Measurements from ENCODE around the gene CLCN2.

GRCh38 chr3:184341925-184342324 lies 19.5 kb downstream of the CLCN2 start:
- no peak for TF ChIP-seq MAFK (IDR thresholded peaks at IDR 0.05; ENCODE audit: partially characterized antibody)
- TF ChIP-seq POLR2A (IDR thresholded peaks at IDR 0.05; ENCODE audit: low read length): no peak

All from A549 (cell line).